GM18511 (cell line): ENCODE measurements around the gene PDE11A.

ENCODE experiments used
- ATAC-seq: cut with Tn5 transposase; IDR thresholded peaks from one replicate; pipeline ENCODE4 v1.9.1; 2021; ENCODE audit warnings: mild to moderate bottlenecking, moderate library complexity; ENCODE audit not compliant: unreplicated experiment

PDE11A gene

GRCh38 chr2:177778472-177778871, 294.1 kb downstream of the PDE11A start:
- no peak for ATAC-seq

GRCh38 chr2:177772529-177772928, 300.0 kb downstream of the PDE11A start:
- no peak for ATAC-seq

GRCh38 chr2:177771191-177771590, 301.4 kb downstream of the PDE11A start:
- ATAC-seq, result no peak

GRCh38 chr2:177767768-177768167, 304.8 kb downstream of the PDE11A start:
- no peak for ATAC-seq

GRCh38 chr2:177765698-177766097, 306.9 kb downstream of the PDE11A start:
- ATAC-seq, result no peak

- ATAC-seq, result peak; percentile 99
Observed at GRCh38 chr2:177763531-177764265, 308.9 kb downstream of the PDE11A start.

- no peak for ATAC-seq
Observed at GRCh38 chr2:177759443-177759842, 313.1 kb downstream of the PDE11A start.

- no peak for ATAC-seq
Observed at GRCh38 chr2:177758591-177759371, 313.8 kb downstream of the PDE11A start.

GRCh38 chr2:177756336-177756735, 316.2 kb downstream of the PDE11A start:
- no peak for ATAC-seq

GRCh38 chr2:177754492-177754873, 318.1 kb downstream of the PDE11A start:
- no peak for ATAC-seq

GRCh38 chr2:177753682-177754491, 318.7 kb downstream of the PDE11A start:
- ATAC-seq, result no peak

GRCh38 chr2:177748360-177748759, 324.2 kb downstream of the PDE11A start:
- no peak for ATAC-seq

- no peak for ATAC-seq
Observed at GRCh38 chr2:177747384-177747783, 325.2 kb downstream of the PDE11A start.

GRCh38 chr2:177746358-177746757, 326.2 kb downstream of the PDE11A start:
- no peak for ATAC-seq

GRCh38 chr2:177745531-177745930, 327.0 kb downstream of the PDE11A start:
- ATAC-seq, result no peak

- no peak for ATAC-seq
Observed at GRCh38 chr2:177742851-177743250, 329.7 kb downstream of the PDE11A start.

- no peak for ATAC-seq
Observed at GRCh38 chr2:177741866-177742265, 330.7 kb downstream of the PDE11A start.

- ATAC-seq, result no peak
Observed at GRCh38 chr2:177740700-177741099, 331.9 kb downstream of the PDE11A start.

GRCh38 chr2:177738461-177739235, 333.9 kb downstream of the PDE11A start:
- ATAC-seq, result no peak

- ATAC-seq, result no peak
Observed at GRCh38 chr2:177735318-177735803, 337.2 kb downstream of the PDE11A start.
